Astrocyte (in vitro differentiated cells and primary cell): Measurements from ENCODE around the gene NAV2. TPM values are rescaled to one million over a fixed set of nuclear protein-coding genes. Genes with fewer than 3 reads are reported as not detected.
A peak's percentile ranks its signal among the peaks of the same experiment; 100 is the strongest.

Experiments
- DNase-seq: peaks from one replicate; pipeline ENCODE4 v3.0.0-alpha.2; 2010; ENCODE audit warnings: low read depth
- FAIRE-seq: peaks from 2 replicates; lab custom pipeline; 2011; peaks lifted over from hg19 to GRCh38; lab: Jason Lieb, UNC
- H2AFZ ChIP-seq: 2 replicates; pipeline ENCODE4 v1.6.0; 2012; ENCODE audit warnings: low read depth, low read length, inconsistent platforms
- H3K27ac ChIP-seq: 2 replicates; pipeline ENCODE4 v1.5.1; 2011; ENCODE audit warnings: low read depth, low read length, inconsistent platforms
- H3K27me3 ChIP-seq: 2 replicates; pipeline ENCODE4 v1.6.0; 2011; ENCODE audit warnings: low read length, inconsistent platforms; ENCODE audit not compliant: insufficient read depth
- H3K36me3 ChIP-seq: 2 replicates; pipeline ENCODE4 v1.5.1; 2011; ENCODE audit warnings: low read length, inconsistent platforms; ENCODE audit not compliant: insufficient read depth
- H3K4me1 ChIP-seq: 2 replicates; pipeline ENCODE4 v1.5.1; 2011; ENCODE audit warnings: low read length, inconsistent platforms; ENCODE audit not compliant: insufficient read depth
- H3K4me2 ChIP-seq: 2 replicates; pipeline ENCODE4 v1.6.0; 2012; ENCODE audit warnings: low read length, inconsistent platforms
- H3K4me3 ChIP-seq: 2 replicates; pipeline ENCODE4 v1.5.1; 2011; ENCODE audit warnings: low read depth, mild to moderate bottlenecking, low read length, inconsistent platforms; ENCODE audit not compliant: insufficient read depth
- H3K79me2 ChIP-seq: 2 replicates; pipeline ENCODE4 v1.6.0; 2012; ENCODE audit warnings: mild to moderate bottlenecking, low read length, inconsistent platforms; ENCODE audit not compliant: insufficient read depth
- H3K9ac ChIP-seq: 2 replicates; pipeline ENCODE4 v1.6.0; 2012; ENCODE audit warnings: mild to moderate bottlenecking, low read length, inconsistent platforms
- H3K9me3 ChIP-seq: 2 replicates; pipeline ENCODE4 v1.5.1; 2012; ENCODE audit warnings: low read depth, mild to moderate bottlenecking, low read length, inconsistent platforms; ENCODE audit not compliant: insufficient read depth
- H4K20me1 ChIP-seq: 2 replicates; pipeline ENCODE4 v1.6.0; 2012; ENCODE audit warnings: low read length, inconsistent platforms; ENCODE audit not compliant: insufficient read depth
- H3K27ac Mint-ChIP-seq: one replicate; pipeline ENCODE4 v1.8.0; 2021; ENCODE audit warnings: mild to moderate bottlenecking, mixed read lengths; ENCODE audit not compliant: unreplicated experiment
- H3K27me3 Mint-ChIP-seq: one replicate; pipeline ENCODE4 v1.8.0; 2021; ENCODE audit warnings: low read depth, mixed read lengths; ENCODE audit not compliant: unreplicated experiment
- H3K36me3 Mint-ChIP-seq: one replicate; pipeline ENCODE4 v1.8.0; 2021; ENCODE audit warnings: low read depth, mixed read lengths; ENCODE audit not compliant: unreplicated experiment
- H3K4me1 Mint-ChIP-seq: one replicate; pipeline ENCODE4 v1.8.0; 2021; ENCODE audit warnings: low read depth, mixed read lengths; ENCODE audit not compliant: unreplicated experiment
- H3K4me3 Mint-ChIP-seq: one replicate; pipeline ENCODE4 v1.8.0; 2021; ENCODE audit warnings: mild to moderate bottlenecking, moderate library complexity, mixed read lengths; ENCODE audit not compliant: unreplicated experiment
- H3K9me3 Mint-ChIP-seq: one replicate; pipeline ENCODE4 v1.8.0; 2021; ENCODE audit warnings: mild to moderate bottlenecking, mixed read lengths; ENCODE audit not compliant: unreplicated experiment
- EZH2 ChIP-seq: IDR thresholded peaks from 2 replicates; pipeline ENCODE4 v1.6.1; 2012; ENCODE audit warnings: mild to moderate bottlenecking, low read length, inconsistent platforms; ENCODE audit not compliant: insufficient read depth
- total RNA-seq: library from RNA; stranded (reverse); gene quantifications from 2 replicates; pipeline ENCODE4 v1.2.1, GENCODE V29; 2021
- TF ChIP-seq, protein P1 (sequence below): IDR thresholded peaks from 2 replicates; pipeline ENCODE4 v1.5.1; 2011; ENCODE audit warnings: low read depth, mild to moderate bottlenecking, inconsistent platforms, low read length, moderate library complexity; ENCODE audit not compliant: insufficient read depth

Gene NAV2
- total RNA-seq, 1 donor from 2014 or later, result 20.6 TPM

DNA sequence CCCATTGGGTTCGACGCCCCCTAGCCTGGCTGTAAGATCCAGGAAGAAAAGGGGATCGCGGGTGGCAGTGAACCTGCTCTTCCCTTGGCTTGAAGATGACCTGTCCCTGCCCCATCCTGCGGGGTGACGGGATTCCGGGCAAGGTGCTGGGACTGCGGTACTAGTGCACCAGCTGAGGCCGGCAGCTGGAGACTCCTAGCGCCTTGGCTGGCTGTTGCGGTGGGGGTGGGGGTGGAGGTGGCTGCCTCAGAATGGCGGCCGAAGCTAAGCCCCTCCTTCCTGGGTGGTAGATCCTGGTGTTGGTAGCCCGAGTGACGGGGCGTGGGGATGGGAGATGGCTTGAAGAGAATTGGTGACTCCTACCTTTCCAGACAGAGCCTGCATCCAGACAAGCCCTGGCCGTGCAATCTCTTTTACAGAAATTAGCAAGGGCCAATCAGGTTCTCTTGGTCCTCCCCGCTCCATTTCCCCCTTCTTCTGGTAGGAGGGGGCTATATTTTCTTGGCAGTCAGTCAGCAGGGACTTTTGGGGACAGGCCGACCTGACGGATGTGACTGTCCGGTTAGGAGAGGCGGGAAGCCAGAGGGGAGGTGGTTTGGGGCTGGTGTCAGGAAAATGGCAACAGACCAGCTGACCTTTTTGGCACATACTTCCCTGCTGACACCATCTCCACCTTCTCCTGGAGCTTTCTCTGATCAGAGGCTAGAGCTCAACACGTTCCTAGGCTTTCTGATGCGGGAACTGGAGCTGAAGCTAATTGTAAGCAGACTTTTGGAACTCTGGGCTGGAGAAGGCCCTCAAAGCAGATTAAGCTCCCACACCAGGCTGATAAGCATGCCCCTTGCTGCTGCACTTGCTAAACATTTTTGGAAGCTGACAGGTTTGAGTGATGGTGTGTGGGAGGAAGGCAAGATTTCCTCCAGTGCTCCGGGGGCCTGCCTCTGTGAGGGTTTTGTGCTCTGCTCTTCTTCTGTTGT, 2.0 kb downstream of the NAV2 start:
- H3K4me1 ChIP-seq, result peaks cover 37% of the 10 kb centered on the region
- H4K20me1 ChIP-seq, result no peaks in the 10 kb centered on the region
- peak overlapping the region; percentile 64 for H2AFZ ChIP-seq
- no peaks in the 10 kb centered on the region for H3K36me3 ChIP-seq
- peak overlapping the region; percentile 91 for H3K27ac ChIP-seq
- FAIRE-seq (no peak), DNase-seq (peak; percentile 85)
- Mint-ChIP-seq H3K27ac (peak overlapping the region; percentile 94), H3K36me3 (no peaks in the 10 kb centered on the region), H3K4me1 (peaks cover 19% of the 10 kb centered on the region), H3K4me3 (peak overlapping the region; percentile 80), H3K9me3 (no peaks in the 10 kb centered on the region), H3K27me3 (peaks cover 26% of the 10 kb centered on the region)
- H3K9ac ChIP-seq, result peak overlapping the region; percentile 84
- peak overlapping the region; percentile 97 for H3K4me2 ChIP-seq
- H3K9me3 ChIP-seq, result no peaks in the 10 kb centered on the region
- no peaks in the 10 kb centered on the region for H3K27me3 ChIP-seq
- H3K4me3 ChIP-seq, result peak overlapping the region; percentile 71
- peaks cover 41% of the 10 kb centered on the region for H3K79me2 ChIP-seq
- TF ChIP-seq, protein P1, sequence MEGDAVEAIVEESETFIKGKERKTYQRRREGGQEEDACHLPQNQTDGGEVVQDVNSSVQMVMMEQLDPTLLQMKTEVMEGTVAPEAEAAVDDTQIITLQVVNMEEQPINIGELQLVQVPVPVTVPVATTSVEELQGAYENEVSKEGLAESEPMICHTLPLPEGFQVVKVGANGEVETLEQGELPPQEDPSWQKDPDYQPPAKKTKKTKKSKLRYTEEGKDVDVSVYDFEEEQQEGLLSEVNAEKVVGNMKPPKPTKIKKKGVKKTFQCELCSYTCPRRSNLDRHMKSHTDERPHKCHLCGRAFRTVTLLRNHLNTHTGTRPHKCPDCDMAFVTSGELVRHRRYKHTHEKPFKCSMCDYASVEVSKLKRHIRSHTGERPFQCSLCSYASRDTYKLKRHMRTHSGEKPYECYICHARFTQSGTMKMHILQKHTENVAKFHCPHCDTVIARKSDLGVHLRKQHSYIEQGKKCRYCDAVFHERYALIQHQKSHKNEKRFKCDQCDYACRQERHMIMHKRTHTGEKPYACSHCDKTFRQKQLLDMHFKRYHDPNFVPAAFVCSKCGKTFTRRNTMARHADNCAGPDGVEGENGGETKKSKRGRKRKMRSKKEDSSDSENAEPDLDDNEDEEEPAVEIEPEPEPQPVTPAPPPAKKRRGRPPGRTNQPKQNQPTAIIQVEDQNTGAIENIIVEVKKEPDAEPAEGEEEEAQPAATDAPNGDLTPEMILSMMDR, result no peak
- no peak for TF ChIP-seq EZH2

DNA sequence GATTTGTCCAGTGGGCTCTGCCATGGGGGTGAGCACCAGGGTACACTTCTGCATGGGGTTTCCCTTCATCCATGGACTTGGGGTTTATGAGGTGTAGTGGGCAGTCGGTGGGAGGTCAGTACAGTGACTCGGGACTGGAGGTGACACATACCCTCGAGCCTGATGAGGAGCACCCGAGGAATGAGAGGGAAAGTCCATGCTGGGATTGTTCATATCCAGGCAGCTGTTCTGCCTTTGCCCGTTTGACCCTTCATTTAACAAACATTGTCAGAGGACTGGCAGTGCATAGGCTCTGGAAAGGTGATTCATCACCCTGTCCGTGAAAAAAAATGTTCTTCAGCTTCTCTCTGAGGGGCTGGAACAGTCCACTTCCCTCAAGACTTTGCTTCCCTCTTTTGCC, 2.7 kb downstream of the NAV2 start:
- Histone ChIP-seq H3K4me1 (peaks cover 37% of the 10 kb centered on the region), H3K27me3 (no peaks in the 10 kb centered on the region), H3K79me2 (peaks cover 45% of the 10 kb centered on the region), H3K4me3 (peak overlapping the region; percentile 71), H4K20me1 (no peaks in the 10 kb centered on the region), H2AFZ (no peak overlapping the region), H3K9ac (peak overlapping the region; percentile 84), H3K4me2 (peak overlapping the region; percentile 97), H3K36me3 (no peaks in the 10 kb centered on the region), H3K27ac (peak overlapping the region; percentile 91), H3K9me3 (no peaks in the 10 kb centered on the region)
- peak overlapping the region; percentile 70 for H3K4me3 Mint-ChIP-seq
- TF ChIP-seq, protein P1, result no peak
- TF ChIP-seq EZH2, result no peak
- H3K27me3 Mint-ChIP-seq, result peaks cover 22% of the 10 kb centered on the region
- H3K4me1 Mint-ChIP-seq, result peaks cover 19% of the 10 kb centered on the region
- H3K36me3 Mint-ChIP-seq, result no peaks in the 10 kb centered on the region
- peak overlapping the region; percentile 94 for H3K27ac Mint-ChIP-seq
- DNase-seq (peak; percentile 93), FAIRE-seq (peak; percentile 64)
- H3K9me3 Mint-ChIP-seq, result no peaks in the 10 kb centered on the region
